Endothelial cell of hepatic sinusoid (primary cell): ENCODE data around the gene CDK7.
"Not testable (repeated sequence)": the region's sequence is repeated elsewhere in the genome, so short reads cannot be mapped to it uniquely, and the experiment has no call there.

ENCODE experiments used
- in situ Hi-C: cut with HindIII; loops from 2 replicates; pipeline ENCODE4 v1.10.0; 2017; ENCODE audit warnings: low sequenced_read_pairs

CDK7 gene

DNA sequence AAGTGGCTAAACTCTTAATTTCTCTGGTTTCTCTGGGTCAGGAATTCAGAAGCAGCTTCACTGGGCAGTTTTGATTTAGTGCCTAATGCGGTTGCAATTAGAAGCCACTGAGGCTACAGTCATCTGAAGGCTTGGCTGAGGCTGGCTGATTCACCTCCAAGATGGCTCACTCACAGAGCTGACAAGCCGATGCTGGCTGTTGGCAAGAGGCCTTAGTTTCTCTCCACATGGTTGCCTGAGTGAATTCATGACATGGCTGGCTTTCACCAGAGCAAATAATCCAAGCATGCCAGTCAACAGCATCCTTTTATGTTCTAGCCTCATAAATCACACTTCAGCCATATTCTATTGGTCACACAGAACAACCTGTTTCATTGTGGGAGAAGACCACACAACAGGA is 2.8 kb upstream of the CDK7 start:
- in situ Hi-C loops, result no loop called here

GRCh38 chr5:69236733-69237132 is 2.0 kb downstream of the CDK7 start:
- in situ Hi-C loops, result not testable (repeated sequence)

DNA sequence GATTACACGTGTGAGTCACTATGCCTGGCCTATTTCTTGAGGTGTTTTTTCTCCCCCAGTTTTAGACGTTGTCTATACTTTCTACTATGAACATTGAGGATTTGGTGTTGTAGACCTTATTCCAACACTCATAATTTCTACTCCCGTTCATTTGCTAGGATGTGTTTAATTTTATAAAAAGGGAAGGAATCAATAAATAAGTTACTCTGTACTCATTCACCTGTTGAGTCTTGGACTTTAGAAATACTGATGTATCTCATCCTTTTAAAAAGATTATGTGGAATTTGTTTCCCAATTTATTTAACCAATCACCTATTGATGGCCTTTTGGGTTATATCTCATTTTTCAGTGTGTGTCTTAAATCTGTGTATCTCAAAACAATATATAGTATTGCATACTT is 3.2 kb downstream of the CDK7 start:
- in situ Hi-C loops, result no loop called here

GRCh38 chr5:69238760-69239251 is 4.1 kb downstream of the CDK7 start:
- in situ Hi-C loops, result no loop called here

DNA sequence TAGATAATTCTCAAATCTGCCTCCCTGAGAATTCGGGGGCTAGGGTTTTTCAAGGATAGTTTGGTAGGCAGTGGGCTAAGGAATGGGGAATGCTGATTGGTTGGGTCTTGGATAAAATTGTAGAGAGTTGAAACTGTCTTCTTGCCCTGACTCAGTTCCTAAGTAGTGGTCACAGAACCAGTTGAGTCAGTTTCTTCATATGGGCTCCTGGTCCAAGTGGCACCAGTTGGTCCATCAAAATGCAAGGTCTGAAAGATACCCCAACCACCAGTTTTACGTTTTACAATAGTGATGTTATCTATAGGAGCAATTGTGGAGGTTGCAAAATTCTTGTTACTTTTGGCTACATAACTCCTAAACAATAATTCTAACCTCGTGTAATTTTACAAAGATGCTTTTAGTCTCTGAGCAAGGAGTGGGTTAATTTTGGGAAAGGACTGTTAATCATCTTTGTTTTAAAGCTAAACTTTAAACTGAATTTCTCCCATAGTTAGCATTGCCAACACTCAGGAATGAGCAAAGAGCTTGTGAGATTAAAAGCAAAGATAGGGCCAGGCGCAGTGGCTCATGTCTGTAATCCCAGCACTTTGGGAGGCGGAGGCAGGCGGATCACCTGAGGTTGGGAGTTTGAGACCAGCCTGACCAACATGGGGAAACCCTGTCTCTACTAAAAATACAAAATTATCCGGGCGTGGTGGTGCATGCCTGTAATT is 7.7 kb downstream of the CDK7 start:
- in situ Hi-C loops, result no loop called here

DNA sequence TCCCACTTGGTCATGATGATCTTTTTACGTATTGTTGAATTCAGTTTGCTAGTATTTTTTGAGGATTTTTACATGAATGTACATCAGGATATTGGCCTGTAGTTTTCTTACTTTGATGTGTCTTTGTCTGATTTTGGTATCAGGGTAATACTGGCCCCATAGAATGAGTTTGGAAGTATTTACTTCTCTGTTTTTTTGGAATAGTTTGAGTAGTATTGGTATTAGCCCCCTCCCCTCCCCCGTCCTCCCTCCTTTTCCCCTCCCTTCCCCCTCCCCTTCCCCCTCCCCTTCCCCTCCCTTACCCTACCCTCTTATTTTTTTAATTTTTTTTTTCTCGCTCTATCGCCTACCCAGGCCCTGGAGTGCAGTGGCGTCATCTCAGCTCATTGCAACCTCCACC is 10.3 kb downstream of the CDK7 start:
- in situ Hi-C loops, result no loop called here

DNA sequence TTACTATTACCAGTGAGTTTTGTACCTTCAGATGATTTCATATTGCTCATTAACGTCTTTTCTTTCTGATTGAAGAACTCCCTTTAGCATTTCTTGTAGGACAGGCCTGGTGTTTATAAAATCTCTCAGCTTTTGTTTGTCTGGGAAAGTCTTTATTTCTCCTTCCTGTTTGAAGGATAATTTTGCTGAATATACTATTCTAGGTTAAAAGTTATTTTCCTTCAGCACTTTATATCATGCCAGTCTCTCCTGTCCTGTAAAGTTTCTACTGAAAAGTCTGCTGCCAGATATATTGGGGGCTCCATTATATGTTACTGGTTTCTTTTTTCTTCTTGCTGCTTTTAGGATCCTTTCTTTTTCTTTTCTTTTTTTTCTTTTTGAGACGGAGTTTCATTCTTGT is 13.3 kb downstream of the CDK7 start:
- in situ Hi-C loops, result no loop called here

DNA sequence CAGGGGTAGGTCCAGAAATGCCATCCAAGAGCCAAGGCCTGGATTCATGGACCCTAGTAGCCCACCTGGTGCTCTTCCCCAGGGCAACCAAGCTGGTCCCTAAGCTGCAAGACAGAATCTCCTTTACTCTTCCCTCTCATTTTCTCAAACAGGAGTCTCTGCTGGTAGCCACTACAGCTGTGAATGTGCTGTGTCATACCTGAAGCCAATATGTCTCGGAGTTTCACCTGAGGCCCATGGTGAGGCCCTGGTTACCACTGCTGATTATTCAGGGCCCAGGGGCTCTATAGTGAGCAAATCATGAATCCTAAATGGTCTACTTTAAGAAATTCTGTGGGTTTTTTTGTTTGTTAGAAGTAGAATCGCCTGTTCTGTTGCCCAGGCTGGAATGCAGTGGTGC is 15.9 kb downstream of the CDK7 start:
- in situ Hi-C loops, result no loop called here

GRCh38 chr5:69252437-69252836 is 17.8 kb downstream of the CDK7 start:
- in situ Hi-C loops, result no loop called here

GRCh38 chr5:69255940-69256339 is 21.3 kb downstream of the CDK7 start:
- in situ Hi-C loops, result loop anchor here (5.0 kb wide), 1 partner anchor 36 kb away; no protein-coding TSS in a partner anchor

GRCh38 chr5:69257577-69257976 is 22.9 kb downstream of the CDK7 start:
- in situ Hi-C loops, result loop anchor here (5.0 kb wide), 1 partner anchor 35 kb away; no protein-coding TSS in a partner anchor

- in situ Hi-C loops, result no loop called here
Measured at GRCh38 chr5:69261034-69261433, 26.3 kb downstream of the CDK7 start.

GRCh38 chr5:69265931-69266330 is 31.2 kb downstream of the CDK7 start:
- in situ Hi-C loops, result no loop called here

GRCh38 chr5:69268899-69269298 is 34.2 kb downstream of the CDK7 start:
- in situ Hi-C loops, result no loop called here

DNA sequence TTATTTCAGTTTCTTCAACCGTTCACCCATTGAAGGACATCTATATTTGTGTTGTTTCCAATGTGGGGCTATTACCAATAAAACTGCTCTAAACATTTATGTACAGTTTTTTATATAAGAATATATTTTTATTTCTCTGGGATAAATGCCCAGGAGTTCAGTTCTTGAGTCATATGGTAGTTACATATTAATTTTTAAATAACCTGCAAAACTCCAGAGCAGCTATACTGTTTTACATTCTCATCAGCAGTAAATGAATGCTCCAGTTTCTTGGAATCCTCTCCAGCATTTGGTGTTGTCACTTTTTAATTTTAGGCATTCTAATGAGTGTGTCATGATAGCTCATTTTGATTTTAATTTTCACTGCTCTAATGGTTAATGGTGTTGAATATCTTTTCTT is 36.2 kb downstream of the CDK7 start:
- in situ Hi-C loops, result no loop called here

DNA sequence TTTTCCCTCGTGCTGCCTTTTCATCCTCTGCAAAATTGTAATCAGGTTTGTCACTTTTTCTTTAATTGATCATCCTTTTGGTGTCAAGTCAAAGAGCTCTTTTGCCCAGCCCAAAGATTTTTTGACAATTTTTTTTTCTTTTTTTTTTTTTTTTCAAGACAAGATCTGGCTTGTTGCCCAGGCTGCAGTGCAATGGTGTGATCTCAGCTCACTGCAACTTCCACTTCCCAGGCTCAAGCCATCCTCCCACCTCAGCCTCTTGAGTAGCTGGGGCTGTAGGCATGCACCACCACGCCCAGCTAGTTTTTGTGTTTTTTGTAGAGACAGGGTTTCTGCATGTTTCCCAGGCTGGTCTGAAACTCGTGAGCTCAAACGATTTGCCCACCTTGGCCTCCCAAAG is 36.7 kb downstream of the CDK7 start:
- in situ Hi-C loops, result no loop called here

- in situ Hi-C loops, result no loop called here
Measured at GRCh38 chr5:69275563-69275962, 40.9 kb downstream of the CDK7 start.

DNA sequence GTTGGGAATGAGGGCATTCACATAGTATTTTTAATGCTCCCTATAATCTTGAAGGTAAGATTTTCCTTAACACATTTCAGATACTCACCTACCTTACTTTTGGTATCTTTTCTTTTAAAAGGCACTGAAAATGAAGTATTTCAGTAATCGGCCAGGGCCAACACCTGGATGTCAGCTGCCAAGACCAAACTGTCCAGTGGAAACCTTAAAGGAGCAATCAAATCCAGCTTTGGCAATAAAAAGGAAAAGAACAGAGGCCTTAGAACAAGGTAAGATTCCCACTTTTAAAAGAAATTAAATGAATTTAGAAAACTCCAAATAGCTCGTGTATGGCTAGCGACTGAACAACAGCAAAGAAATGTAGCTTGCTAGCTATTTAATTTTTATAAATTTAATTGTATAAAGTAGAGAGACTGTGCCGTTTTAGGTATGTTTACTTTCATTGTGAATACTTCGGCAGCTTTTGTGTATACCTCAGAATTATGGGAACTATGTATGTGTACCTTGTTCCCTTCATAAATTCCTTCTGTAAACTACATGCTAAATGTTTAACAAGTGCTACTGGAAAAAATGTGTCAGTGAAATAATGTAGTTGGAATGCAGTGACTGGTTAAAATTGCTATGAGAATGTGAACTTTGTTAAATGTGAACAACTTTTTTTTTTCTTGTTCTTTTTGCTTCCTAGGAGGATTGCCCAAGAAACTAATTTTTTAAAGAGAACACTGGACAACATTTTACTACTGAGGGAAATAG is 41.9 kb downstream of the CDK7 start:
- in situ Hi-C loops, result no loop called here

- in situ Hi-C loops, result no loop called here
Measured at GRCh38 chr5:69279517-69279916, 44.8 kb downstream of the CDK7 start.

- in situ Hi-C loops, result no loop called here
Measured at GRCh38 chr5:69281114-69281513, 46.4 kb downstream of the CDK7 start.

DNA sequence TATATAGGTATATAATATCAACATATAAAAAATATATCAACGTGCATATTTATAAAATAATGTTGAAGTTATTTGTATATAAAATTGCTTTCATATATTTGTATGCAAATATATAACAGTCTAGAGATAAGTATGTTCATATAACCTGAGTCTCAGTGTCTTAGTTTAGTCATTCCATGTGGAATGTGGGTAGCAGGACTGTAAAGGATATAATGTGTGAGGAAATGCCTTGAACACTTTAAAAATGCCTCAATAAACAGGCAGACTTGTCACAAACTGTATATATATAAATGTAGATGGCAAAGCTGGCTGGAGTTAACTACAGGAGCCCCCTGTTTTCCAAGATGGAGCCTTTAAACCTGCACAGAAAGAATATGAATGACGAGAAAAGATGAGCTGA is 49.5 kb downstream of the CDK7 start:
- in situ Hi-C loops, result no loop called here

- in situ Hi-C loops, result no loop called here
Measured at GRCh38 chr5:69285448-69286116, 50.9 kb downstream of the CDK7 start.
